ENCODE data around the gene SKAP1. TPM values are rescaled to one million over a fixed set of nuclear protein-coding genes. Genes with fewer than 3 reads are reported as not detected.
"Not testable (repeated sequence)": the region's sequence is repeated elsewhere in the genome, so short reads cannot be mapped to it uniquely, and the experiment has no call there.

SKAP1 gene
- total RNA-seq, 1 donor from 2014 or later: not detected

DNA sequence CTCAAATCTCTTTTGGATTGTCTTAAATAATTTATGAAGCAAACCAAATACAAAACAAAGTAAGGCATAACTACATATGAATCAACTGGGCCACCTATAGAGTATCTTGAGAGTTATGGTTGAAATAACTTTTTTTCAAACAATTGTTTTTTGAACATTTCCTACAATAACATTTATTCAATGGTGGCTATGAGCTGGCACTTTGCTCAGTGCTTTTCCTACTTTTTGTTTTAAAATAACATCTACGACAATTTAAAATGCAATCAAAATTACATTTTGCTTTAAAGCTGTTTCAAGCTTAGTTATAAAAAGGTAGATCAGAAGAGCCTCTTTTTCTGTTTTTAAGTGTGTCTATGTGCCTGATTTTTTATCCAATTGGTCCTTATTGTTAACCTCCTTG lies 238.7 kb downstream of the SKAP1 start:
- H3K27me3 Mint-ChIP-seq (ENCODE audit: unreplicated experiment): no peaks in the 10 kb centered on the region

GRCh38 chr17:48190871-48191270 lies 239.1 kb downstream of the SKAP1 start:
- no peak overlapping the region for H3K27ac Mint-ChIP-seq (ENCODE audit: unreplicated experiment)
- TF ChIP-seq CTCF (IDR thresholded peaks at IDR 0.05; ENCODE audit: partially characterized antibody, unreplicated experiment): no peak
- no peaks in the 10 kb centered on the region for H3K36me3 Mint-ChIP-seq (ENCODE audit: unreplicated experiment)
- no peak for DNase-seq
- no peak overlapping the region for H3K4me3 Mint-ChIP-seq (ENCODE audit: unreplicated experiment)
- peaks cover 2% of the 10 kb centered on the region for H3K9me3 Mint-ChIP-seq (ENCODE audit: unreplicated experiment)
- no peaks in the 10 kb centered on the region for H3K4me1 Mint-ChIP-seq (ENCODE audit: low read depth, unreplicated experiment)
- no peaks in the 10 kb centered on the region for H3K27me3 Mint-ChIP-seq (ENCODE audit: unreplicated experiment)

More for the DNA sequence above, 238.7 kb downstream of the SKAP1 start:
- peaks cover 2% of the 10 kb centered on the region for H3K9me3 Mint-ChIP-seq (ENCODE audit: unreplicated experiment)
- no peak for TF ChIP-seq CTCF (IDR thresholded peaks at IDR 0.05; ENCODE audit: partially characterized antibody, unreplicated experiment)
- H3K27ac Mint-ChIP-seq (ENCODE audit: unreplicated experiment): no peak overlapping the region
- no peak for DNase-seq
- H3K4me3 Mint-ChIP-seq (ENCODE audit: unreplicated experiment): no peak overlapping the region
- no peaks in the 10 kb centered on the region for H3K36me3 Mint-ChIP-seq (ENCODE audit: unreplicated experiment)
- no peaks in the 10 kb centered on the region for H3K4me1 Mint-ChIP-seq (ENCODE audit: low read depth, unreplicated experiment)

DNA sequence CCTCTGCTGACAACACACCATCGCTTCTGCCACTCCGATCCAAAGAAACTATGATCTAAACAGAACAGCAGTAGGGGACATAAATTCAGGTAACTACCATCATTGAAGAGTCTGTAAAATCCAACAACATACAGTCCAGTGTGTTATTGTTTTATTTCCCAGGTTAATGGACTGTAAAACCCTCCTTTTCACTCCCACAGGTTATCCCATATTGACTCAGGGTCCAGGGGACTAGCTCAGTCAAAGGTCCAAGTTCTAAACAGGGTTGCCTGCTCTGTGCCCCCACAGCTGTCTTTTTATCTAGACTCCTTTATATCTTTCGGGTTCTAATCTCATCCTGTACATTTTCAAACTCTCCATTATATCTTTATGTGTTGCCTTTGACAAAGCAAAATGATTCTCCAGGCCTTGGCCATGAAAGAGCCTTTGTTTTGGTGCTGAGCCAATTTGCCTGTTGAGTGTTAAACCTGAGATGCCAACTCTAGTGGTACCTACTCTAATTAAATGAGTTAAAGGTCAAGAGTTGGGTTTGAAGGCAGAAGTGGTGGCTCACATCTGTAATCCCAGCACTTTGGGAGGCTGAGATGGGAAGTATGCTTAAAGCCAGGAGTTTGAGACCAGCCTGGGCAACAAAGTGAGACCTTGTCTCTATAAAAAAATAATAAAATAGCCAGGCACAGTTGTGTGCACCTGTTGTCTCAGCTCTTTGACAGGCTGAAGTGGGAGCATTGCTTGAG lies 242.0 kb downstream of the SKAP1 start:
- no peak overlapping the region for H3K4me3 Mint-ChIP-seq (ENCODE audit: unreplicated experiment)
- no peak overlapping the region for H3K27ac Mint-ChIP-seq (ENCODE audit: unreplicated experiment)
- peaks cover 7% of the 10 kb centered on the region for H3K4me1 Mint-ChIP-seq (ENCODE audit: low read depth, unreplicated experiment)
- H3K36me3 Mint-ChIP-seq (ENCODE audit: unreplicated experiment): no peaks in the 10 kb centered on the region
- no peak for DNase-seq
- TF ChIP-seq CTCF (IDR thresholded peaks at IDR 0.05; ENCODE audit: partially characterized antibody, unreplicated experiment): no peak
- H3K27me3 Mint-ChIP-seq (ENCODE audit: unreplicated experiment): no peaks in the 10 kb centered on the region
- no peaks in the 10 kb centered on the region for H3K9me3 Mint-ChIP-seq (ENCODE audit: unreplicated experiment)

DNA sequence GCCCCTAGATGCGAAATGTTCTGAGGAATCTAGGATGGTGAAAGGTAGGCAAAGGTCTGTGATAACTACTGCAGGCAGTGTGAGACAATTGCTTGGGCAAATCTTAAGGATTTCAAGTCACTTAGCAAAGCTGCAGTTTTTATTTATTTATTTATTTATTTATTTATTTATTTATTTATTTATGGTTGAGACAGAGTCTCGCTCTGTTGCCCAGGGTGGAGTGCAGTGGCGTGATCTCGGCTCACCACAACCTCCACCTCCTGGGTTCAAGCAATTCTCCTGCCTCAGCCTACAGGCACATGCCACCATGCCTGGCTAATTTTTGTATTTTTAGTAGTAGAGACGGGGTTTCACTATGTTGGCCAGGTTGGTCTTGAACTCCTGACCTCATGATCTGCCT lies 243.7 kb downstream of the SKAP1 start:
- H3K4me1 Mint-ChIP-seq (ENCODE audit: low read depth, unreplicated experiment); H3K27ac Mint-ChIP-seq (ENCODE audit: unreplicated experiment); H3K36me3 Mint-ChIP-seq (ENCODE audit: unreplicated experiment); H3K4me3 Mint-ChIP-seq (ENCODE audit: unreplicated experiment); DNase-seq; H3K27me3 Mint-ChIP-seq (ENCODE audit: unreplicated experiment); H3K9me3 Mint-ChIP-seq (ENCODE audit: unreplicated experiment): not testable (repeated sequence)

- Mint-ChIP-seq H3K36me3 (ENCODE audit: unreplicated experiment) (no peaks in the 10 kb centered on the region), H3K4me1 (ENCODE audit: low read depth, unreplicated experiment) (peaks cover 7% of the 10 kb centered on the region), H3K4me3 (ENCODE audit: unreplicated experiment) (no peak overlapping the region), H3K9me3 (ENCODE audit: unreplicated experiment) (no peaks in the 10 kb centered on the region), H3K27me3 (ENCODE audit: unreplicated experiment) (no peaks in the 10 kb centered on the region), H3K27ac (ENCODE audit: unreplicated experiment) (no peak overlapping the region)
- no peak for TF ChIP-seq CTCF (IDR thresholded peaks at IDR 0.05; ENCODE audit: partially characterized antibody, unreplicated experiment)
- DNase-seq: no peak
These were observed 245.3 kb downstream of the SKAP1 start for GRCh38 chr17:48184721-48185120.
